ENCODE results near the gene DDX27.

- TF ChIP-seq CTCF (IDR thresholded peaks at IDR 0.05; ENCODE audit: control extremely low read depth in 1 of 3, insufficient read depth in 1 of 3, low read depth in 1 of 3, low read length in 3 of 3) (no peak), EP300 (IDR thresholded peaks at IDR 0.05; ENCODE audit: borderline replicate concordance in 1 of 2, low read depth in 2 of 2, low read length in 2 of 2) (no peak), ASH2L (IDR thresholded peaks at IDR 0.05; ENCODE audit: low read length) (no peak), FOSL1 (IDR thresholded peaks at IDR 0.05; ENCODE audit: insufficient read depth, low read depth, low read length) (no peak), SUZ12 (IDR thresholded peaks at IDR 0.05; ENCODE audit: low read length) (no peak), GTF2F1 (IDR thresholded peaks at IDR 0.05; ENCODE audit: borderline replicate concordance, low read depth, low read length) (no peak), RAD21 (IDR thresholded peaks at IDR 0.05 in 1 of 2, conservative IDR thresholded peaks at IDR 0.05 in 1 of 2; ENCODE audit: low read depth in 2 of 2, low read length in 2 of 2) (no peak), EZH2 (IDR thresholded peaks at IDR 0.05; ENCODE audit: low read depth, low read length, severe bottlenecking) (no peak), POLR2A (IDR thresholded peaks at IDR 0.05; ENCODE audit: control extremely low read depth in 1 of 2, low read depth in 2 of 2, low read length in 2 of 2) (no peak), SIN3A (conservative IDR thresholded peaks at IDR 0.05 in 1 of 2, IDR thresholded peaks at IDR 0.05 in 1 of 2; ENCODE audit: low read depth in 1 of 2, low read length in 2 of 2) (no peak), TAF1 (IDR thresholded peaks at IDR 0.05; ENCODE audit: low read depth, low read length) (no peak), RXRA (IDR thresholded peaks at IDR 0.05; ENCODE audit: insufficient read depth, low read depth, low read length) (no peak), CHD7 (IDR thresholded peaks at IDR 0.05; ENCODE audit: insufficient replicate concordance, low read length) (no peak), SP1 (IDR thresholded peaks at IDR 0.05; ENCODE audit: low read depth, low read length) (no peak)
These were observed 46.8 kb upstream of the DDX27 start for GRCh38 chr20:49172413-49172812.

All from H1 (cell line).